NCI-H345 treated with DMSO at 0.1 percent for 48 hours (cell line): ENCODE data around the gene GRPEL2.

Experiments
- DNase-seq: peaks from one replicate; lab custom pipeline; 2025; ENCODE audit not compliant: unreplicated experiment; lab: John Stamatoyannopoulos, UW

The GRPEL2 gene

DNA sequence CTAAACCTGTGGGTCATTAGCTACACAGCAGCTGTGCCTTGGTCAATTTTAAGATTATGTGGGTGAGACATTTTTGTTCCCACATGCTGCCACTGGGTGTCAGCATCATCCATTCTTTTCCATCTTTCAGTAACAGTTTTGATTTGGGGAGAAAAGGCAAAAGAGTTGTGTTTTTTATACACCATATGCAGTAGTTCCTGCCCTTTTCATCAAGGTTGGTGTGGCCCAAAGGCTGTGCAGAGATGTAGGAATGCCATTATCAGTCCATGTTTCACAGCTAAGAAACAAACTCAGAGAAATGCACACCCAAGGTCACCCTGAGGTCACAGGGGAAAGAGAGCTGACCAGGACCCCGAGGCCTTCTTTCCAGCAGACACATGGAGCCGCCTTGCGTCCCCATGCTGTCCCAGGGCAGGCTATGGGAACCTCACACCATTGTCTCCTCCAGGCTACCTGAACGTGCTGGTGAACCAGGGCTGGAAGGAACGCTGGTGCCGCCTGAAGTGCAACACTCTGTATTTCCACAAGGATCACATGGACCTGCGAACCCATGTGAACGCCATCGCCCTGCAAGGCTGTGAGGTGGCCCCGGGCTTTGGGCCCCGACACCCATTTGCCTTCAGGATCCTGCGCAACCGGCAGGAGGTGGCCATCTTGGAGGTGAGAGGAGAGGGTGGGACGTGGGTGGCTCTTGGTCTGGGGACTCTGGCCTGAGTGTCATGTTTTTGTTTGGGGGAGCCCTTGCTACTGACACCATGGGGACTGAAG lies 27.8 kb upstream of the GRPEL2 start:
- no peak for DNase-seq

DNA sequence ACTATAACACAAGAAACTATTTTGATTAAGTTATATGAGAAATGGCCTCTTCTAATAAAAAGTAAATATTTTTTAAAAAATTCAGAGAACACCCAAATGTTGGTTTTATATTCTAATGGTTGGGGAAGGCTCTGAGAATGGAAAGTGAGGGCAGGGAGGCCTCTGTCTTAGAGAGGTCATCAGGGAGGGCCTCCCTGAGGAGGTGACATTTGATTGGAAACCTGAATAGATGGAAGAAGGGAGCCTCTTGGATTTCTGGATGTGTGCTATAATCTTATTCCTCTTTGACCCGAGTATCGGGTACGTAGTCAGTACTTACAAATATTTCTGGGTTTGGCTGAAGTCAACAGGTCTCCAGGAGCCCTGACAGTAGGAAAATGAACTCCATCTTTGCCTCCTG lies 26.1 kb upstream of the GRPEL2 start:
- no peak for DNase-seq

DNA sequence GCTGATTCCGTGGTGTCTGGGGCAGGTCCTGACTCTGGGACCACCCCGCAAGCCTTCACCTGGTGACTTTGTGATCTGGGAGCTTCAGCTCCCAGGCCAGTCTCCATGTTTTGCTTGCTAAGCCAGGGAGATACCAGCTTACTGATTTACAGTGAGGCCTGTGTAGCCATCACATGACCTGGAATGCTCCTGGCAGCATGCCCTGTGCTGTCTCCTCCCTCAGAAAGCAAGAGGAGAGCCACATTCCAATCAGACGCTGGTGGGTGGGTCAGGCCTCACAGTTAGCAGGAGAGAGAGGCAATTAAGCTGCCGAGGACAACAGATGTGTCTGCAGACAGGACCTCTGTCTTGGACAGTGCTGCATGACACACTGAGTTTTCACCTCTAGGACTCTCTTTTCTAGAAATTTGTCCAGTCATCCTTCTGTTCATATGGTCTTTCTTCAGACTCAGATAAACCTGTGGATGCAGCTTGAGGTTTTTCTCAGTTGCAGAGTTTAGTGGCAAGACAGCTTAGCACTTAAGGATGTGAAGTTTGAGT lies 24.4 kb upstream of the GRPEL2 start:
- peak; percentile 9 for DNase-seq

DNA sequence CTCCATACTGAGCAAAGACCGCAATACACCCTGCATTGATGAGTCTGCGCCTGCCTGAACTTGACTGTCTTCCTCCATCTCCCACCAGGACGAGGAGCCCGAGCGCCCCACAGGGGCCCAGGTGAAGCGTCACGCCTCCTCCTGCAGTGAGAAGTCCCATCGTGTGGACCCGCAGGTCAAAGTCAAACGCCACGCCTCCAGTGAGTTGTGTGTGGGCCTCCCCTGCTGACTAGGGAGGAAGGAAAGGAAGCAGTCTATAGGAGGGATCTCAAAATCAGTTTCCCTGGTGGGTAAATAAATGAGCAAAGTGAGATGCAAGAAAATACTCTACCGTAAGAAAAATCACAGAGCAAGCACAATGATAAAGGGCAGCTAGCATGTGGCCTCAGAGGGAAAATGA lies 22.8 kb upstream of the GRPEL2 start:
- DNase-seq: no peak

DNA sequence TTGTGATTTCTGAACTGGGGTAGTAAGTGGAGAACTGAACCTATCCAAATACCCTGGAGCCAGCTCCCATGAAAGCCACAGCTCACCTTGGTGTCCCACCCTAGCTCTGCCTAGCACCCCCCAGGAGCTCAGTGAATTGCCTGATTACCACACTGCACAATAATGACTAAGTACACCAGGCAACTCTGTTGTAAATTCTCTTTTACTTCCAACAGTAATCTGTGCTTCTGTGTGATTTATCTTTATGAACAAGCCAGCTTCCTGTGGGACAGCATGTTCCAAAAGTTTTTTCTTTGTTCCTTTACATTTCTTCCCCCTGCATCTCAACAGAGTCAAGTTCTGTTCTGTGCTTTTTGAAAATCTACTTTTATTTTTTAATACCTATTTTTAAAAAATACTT lies 22.1 kb upstream of the GRPEL2 start:
- no peak for DNase-seq

DNA sequence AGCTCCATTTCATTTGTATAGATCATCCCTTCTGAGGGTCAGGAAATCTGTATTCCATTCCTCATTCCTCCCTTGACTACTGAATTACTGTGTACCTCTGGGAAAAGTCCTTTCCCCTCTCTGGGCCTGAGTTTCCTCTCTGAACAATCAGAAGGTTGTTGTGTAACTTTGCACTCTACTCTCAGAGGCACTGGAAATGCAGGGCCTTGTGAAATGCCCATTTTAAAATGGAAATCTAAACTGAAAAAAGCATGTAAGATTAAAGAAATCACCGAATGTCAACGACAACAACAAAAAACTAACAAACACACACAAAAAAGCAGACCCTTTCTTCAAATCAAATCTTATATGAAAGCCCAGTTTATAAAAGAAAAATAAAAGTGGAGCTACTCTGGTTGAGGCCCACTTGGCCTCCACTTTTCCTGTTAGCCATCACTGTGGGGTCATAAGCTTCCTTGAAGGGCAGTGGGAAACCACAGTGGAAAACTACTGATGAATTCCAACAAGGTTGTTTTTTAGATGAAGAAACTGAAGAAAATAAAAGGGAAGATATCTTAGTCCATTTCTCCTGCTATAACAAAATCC lies 21.6 kb upstream of the GRPEL2 start:
- no peak for DNase-seq

DNA sequence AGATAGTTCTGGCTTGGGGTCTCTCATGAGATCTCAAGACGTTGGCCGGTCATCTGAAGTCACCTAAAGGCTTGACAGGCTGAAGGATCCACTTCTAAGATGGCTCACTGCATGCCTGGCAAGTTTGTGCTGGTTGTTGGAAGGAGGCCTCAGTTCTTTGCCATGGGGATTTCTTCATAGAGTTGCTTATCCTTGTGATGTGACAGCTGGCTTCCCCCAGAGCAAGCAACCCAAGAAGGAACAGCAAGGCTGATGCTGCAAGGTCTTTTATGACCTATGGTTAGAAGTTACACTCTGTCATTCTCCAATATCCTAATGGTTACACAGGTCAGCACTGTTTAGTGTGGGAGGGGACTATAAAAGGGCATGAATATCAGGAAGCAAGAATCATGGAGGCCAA lies 20.7 kb upstream of the GRPEL2 start:
- no peak for DNase-seq

DNA sequence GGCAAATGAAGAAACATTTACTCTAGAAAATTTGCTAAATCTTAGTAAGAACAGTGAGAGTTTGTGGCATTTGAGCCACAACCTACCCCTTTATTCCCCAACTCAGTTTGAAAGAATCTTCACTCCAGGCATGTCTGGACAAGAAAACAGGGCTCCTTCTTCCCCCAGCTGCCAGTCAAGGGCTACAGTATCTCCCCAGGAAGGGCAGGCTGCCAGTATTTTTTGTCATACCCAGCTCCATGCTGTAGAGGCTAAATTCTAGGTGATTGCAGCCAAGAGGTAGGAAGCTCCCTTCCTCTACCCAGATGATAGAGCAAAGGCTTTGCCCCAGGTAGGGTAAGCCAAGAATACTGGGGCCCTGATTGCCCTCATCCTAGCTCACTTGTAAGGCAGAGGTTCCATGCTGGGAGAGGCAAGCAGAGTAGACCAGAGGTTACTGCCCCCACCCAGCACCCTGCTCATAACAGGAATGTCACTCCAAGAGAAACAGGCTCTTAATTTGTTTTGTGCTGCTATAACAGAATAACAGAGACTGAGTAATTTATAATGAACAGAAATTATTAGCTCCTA lies 20.0 kb upstream of the GRPEL2 start:
- DNase-seq: no peak

DNA sequence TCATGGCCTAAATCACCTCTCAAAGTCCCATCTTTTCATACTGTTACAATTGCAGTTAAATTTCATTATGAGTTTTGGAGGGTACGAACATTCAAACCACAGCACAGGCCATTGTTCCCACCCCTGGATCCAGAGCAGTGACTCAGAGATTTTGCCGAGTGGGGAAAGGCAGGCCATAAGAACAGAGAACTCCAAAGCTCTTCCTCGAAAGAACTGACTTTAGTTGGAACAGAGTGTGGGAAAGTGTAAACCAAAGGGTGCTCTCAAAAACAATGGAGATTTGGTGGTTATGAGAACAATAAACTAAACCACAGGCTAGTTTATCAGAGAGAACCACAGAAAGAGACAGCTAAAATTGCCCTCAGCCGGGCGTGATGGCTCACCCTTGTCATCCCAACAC lies 19.4 kb upstream of the GRPEL2 start:
- DNase-seq: no peak

DNA sequence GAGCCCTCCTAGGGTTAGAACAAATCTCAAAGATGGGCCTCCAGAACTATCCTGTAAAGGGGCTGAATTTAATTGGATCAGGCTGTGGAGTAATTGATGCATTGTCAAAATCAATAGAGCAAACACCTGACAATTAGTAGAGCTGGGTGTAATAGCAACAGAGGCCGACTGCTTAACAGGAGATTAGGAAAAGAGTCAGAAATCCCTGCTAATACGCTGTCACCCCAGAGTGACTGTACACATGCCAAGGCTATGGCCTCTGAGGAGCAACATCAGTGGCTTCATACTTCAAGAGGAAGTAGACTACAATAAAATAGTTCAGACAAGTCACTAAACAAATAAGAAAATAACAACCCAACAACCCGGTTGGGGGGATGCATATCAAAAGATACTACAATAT lies 18.7 kb upstream of the GRPEL2 start:
- no peak for DNase-seq

DNA sequence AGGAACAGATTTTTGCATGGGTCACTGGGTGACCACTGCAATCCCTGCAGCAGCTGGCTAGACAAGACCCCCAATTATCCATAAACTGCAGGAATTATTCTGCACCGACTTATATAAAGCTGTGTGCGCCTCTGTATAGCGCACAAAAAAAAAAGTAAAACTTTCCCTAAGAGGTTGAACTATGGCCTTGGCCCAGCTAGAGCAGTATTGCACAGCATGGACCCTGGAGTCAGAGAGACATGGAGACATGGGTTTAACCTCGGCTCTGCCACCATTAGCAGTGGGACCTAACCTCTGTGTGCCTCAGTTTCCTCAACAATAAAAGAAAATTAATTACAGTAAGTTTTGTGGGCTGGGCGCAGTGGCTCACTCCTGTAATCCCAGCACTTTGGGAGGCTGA lies 17.1 kb upstream of the GRPEL2 start:
- no peak for DNase-seq

DNA sequence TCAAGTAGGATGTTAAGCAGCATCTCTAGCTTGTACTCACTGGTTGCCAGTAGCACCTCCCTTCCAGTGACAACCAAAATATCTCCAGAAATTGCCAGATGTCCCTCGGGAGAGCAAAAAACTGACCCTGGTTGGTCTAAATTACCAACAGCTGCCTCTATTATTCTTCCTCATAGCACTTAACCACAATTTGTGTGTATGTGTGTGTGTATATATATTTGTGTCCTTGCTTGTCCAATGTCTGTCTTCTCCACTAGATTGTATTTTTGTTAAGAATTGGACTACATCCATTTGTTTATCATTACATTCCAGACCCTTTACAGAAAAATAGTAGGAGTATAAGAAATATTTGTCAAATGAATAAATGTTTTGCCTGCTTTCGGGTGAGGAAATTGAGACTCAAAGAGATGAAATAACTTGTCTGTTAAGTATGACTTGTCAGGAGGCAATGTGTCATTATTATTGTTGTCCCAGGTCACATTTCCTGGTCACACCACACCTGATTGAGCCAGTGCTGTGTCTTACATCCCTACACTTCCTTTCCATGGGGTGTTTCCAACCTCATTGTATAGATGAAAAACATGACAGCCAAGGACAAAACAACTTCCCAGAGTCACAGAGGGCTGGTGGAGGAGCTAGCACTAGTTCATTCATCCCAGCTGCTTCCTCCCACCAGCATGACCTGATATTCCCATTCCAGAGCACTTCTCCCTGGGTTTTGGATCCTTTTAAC lies 11.4 kb upstream of the GRPEL2 start:
- no peak for DNase-seq

DNA sequence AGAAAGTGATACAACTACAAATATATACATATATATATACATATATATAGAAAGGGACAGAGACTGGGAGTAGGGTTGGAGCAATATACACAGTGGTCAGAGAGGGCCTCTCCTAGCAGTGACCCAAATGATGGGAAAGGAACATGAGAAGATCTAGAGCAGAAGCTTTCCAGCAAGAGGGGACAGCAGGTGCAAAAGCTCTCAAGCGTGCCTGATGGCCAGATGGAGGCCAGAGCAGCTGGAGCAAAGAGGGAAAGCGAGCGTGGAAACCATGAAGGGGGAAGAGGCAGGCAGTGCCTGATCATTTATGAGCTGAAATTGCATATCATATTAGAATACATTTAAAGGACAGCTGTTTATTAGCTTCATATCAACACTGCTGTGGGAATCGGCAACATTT lies 7.6 kb upstream of the GRPEL2 start:
- DNase-seq: no peak

DNA sequence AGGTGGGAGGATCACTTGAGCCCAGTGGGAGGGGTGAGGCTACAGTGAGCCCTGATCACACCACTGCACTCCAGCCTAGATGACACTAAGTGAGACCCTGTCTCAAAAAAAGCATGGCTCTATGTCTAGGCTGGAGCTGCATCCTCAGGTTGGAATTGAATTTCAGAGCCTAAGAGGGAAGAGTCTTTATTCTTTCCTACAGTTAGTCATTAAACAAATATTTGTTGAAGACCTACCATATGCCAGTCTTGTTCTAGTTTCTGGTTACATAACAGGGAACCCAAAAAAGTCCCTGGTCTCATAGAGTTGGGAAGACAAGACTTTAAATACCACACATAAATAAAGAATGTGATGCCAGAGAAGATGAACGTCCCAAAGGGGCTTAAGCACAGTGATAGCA lies 6.9 kb upstream of the GRPEL2 start:
- no peak for DNase-seq

DNA sequence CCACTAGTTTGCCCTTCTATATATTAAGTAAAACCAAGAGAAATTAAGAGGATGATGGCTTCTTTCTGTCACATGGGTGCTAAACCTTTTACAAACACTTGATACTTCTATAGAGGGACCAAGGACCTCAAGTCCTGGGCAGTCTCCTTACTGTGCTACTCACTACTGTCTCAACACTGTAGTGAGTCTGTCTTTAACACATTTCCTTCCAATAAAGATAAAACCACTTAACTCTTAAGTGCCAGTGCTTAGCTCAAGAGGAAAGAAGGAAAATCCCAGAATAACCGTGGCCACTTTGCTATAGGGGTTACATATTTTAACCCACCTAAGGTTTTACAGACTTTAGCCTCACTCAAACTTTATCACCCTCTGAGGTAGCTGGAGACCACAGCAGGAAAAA lies 4.4 kb upstream of the GRPEL2 start:
- no peak for DNase-seq

DNA sequence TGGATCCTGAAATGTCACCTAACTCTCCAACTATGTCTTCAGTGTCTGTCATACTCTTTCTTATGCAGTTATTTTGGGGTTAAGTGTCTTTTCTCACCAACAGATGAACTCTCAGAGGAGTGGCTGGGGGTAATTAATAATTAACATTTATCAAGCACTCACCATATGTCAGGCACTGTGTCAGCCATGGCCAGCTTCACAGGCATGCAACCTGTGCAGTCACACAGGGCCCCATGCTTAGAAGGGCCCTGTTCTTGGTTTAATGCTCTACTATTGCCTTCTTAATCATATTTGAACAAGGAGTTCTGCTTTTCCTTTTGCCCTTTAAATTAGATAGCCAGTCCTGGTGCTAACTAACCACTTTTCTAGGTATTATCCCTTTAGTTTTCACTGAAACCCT lies 3.4 kb upstream of the GRPEL2 start:
- DNase-seq: no peak

DNA sequence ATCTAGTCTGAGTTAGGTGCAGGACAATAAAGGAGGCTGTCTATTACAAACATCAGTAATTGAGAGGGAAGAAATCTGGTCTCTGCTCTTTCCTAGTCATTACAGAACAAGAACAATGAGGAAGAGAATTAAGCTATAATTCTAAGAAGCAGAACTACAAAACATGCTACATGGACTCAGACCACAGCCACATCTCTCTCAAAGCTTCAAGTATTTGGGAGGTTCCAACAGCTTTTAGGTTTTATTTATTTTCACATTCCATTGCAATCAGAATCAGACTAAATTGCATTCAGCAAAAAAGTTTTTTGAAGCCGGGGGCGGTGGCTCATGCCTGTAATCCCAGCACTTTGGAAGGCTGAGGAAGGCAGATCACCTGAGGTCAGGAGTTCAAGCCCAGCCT lies 1.1 kb upstream of the GRPEL2 start:
- no peak for DNase-seq

DNA sequence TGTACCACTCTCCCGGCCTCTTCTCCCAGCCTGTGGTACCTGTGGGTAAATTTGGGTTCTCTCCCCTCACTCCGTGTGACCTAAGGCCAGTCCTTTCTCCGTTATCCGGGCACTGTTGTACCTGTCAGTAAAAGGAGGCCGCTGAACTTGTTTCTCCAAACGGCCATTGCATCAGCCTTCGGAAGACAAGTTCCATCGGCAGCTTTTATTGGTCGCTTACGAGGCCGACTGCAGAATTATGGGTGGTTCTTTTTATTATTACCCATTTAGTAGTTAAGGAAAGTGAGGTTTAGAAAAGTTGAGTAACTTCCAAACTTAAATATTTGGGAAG lies 558 bp downstream of the GRPEL2 start:
- no peak for DNase-seq

DNA sequence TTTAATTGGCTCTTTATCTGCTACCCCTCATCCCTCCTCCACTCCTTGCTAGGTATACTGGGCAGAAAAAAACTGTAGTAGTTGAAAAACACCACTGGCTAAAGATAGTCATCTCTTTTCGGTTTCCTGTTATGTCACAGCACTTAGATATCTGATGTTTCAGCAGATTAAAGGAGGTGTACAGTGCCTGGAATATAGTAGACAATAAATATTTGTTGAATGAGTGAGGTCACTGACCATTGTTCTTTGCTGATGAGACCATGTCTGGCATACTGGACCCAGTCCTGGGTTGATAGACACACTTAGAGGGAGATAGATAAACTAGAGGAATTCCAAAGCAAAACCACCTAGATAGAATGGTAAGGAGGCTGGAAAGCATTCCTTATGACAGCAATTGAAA lies 3.2 kb downstream of the GRPEL2 start:
- DNase-seq: no peak

DNA sequence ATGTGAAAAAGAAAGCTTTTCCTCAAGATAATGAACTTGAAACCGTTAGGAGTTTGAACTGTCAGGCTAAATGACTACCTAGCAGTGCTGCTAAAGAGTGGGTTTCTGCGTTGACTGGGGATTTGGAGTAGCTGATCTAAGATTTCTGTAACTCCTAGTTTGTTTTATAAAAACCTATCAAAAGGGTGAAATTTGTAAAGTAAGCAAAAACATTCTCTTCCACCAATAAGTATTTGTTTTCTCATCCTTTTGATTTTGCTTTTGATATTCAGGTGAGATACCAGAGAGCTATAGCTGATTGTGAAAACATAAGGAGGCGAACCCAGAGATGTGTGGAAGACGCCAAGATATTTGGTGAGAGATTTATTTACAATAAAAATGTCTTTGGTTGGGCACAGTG lies 4.1 kb downstream of the GRPEL2 start:
- no peak for DNase-seq

DNA sequence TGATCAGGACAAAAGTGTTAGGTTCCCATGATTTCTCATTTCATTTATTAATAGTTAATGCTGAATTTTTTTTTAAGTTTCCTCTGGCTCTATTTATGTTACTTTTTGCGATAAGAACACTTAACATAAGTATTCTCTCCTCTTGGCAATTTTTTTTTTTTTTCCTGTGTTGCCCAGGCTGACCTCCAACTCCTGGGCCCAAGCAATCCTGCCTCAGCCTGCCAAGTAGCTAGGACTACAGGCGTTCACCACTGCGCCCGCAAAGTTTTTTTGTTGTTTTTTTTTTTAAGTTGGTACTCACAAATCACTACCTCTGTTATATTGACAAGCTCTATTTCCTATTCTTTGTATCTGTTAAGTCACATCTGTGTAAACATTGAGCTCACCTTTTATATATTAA lies 6.9 kb downstream of the GRPEL2 start:
- no peak for DNase-seq

DNA sequence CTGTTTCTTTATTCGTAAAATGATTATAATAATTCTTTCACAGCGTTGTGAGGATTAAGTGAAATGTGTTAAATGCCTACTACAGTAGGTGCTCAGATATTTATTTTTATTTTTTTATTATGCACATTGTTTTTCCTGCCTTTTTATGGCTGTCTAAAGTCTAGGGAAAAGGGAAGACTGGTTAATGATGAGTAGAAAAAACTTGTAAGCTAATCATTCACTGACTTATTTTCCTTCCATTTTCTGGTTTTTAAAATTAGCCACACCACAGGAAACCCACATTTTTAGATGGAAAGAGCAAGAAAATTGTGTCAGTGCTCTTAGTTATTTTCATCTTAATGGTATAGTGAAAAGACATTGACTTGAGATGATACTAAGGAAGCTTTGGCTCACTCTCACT lies 8.6 kb downstream of the GRPEL2 start:
- no peak for DNase-seq
